Measurements from ENCODE around the gene ZNF624.
"Not testable (repeated sequence)": the region's sequence is repeated elsewhere in the genome, so short reads cannot be mapped to it uniquely, and the experiment has no call there.

Gene ZNF624

GRCh38 chr17:16653367-16654041, at the start of gene ZNF624:
Gene ZNF624 (minus strand): TSS chr17:16653850.
- no peak for TF ChIP-seq CTCF (IDR thresholded peaks at IDR 0.05; ENCODE audit: control insufficient read depth, insufficient read depth, low read depth, low read length, missing control alignments)
- DNase-seq (ENCODE audit: low read depth): peak; percentile 51
- peak within 1 kb of the TSS; percentile 83 for H3K4me3 ChIP-seq (ENCODE audit: control insufficient read depth, low read depth, low read length)

- DNase-seq (ENCODE audit: low read depth): not testable (repeated sequence)
These were observed 44.0 kb upstream of the ZNF624 start for GRCh38 chr17:16697603-16698002.

GRCh38 chr17:16690447-16690846, 36.8 kb upstream of the ZNF624 start:
- not testable (repeated sequence) for DNase-seq (ENCODE audit: low read depth); H3K4me3 ChIP-seq (ENCODE audit: control insufficient read depth, low read depth, low read length)

More at GRCh38 chr17:16697603-16698002, 44.0 kb upstream of the ZNF624 start:
- H3K4me3 ChIP-seq (ENCODE audit: control insufficient read depth, low read depth, low read length): not testable (repeated sequence)

GRCh38 chr17:16689731-16690281, 36.2 kb upstream of the ZNF624 start, which contains the start of gene CCDC144A:
Gene CCDC144A (plus strand): TSS chr17:16690241. CDS start chr17:16690401, 160 bp downstream.
- TF ChIP-seq CTCF (IDR thresholded peaks at IDR 0.05; ENCODE audit: control insufficient read depth, insufficient read depth, low read depth, low read length, missing control alignments): peak; percentile 22
- DNase-seq (ENCODE audit: low read depth): not testable (repeated sequence)

GRCh38 chr17:16687151-16687550, 33.5 kb upstream of the ZNF624 start:
- not testable (repeated sequence) for H3K4me3 ChIP-seq (ENCODE audit: control insufficient read depth, low read depth, low read length); DNase-seq (ENCODE audit: low read depth)

More at GRCh38 chr17:16689731-16690281, 36.2 kb upstream of the ZNF624 start, which contains the start of gene CCDC144A:
- H3K4me3 ChIP-seq (ENCODE audit: control insufficient read depth, low read depth, low read length): not testable (repeated sequence)

- H3K4me3 ChIP-seq (ENCODE audit: control insufficient read depth, low read depth, low read length); DNase-seq (ENCODE audit: low read depth): not testable (repeated sequence)
These were observed 32.4 kb upstream of the ZNF624 start for GRCh38 chr17:16686019-16686418.

GRCh38 chr17:16683290-16684138, 29.9 kb upstream of the ZNF624 start:
- not testable (repeated sequence) for DNase-seq (ENCODE audit: low read depth); H3K4me3 ChIP-seq (ENCODE audit: control insufficient read depth, low read depth, low read length)

GRCh38 chr17:16676676-16677268, 23.1 kb upstream of the ZNF624 start:
- no peak overlapping the region for H3K4me3 ChIP-seq (ENCODE audit: control insufficient read depth, low read depth, low read length)
- no peak for TF ChIP-seq CTCF (IDR thresholded peaks at IDR 0.05; ENCODE audit: control insufficient read depth, insufficient read depth, low read depth, low read length, missing control alignments)

GRCh38 chr17:16666907-16667636, 13.4 kb upstream of the ZNF624 start:
- not testable (repeated sequence) for DNase-seq (ENCODE audit: low read depth); H3K4me3 ChIP-seq (ENCODE audit: control insufficient read depth, low read depth, low read length)

More at GRCh38 chr17:16676676-16677268, 23.1 kb upstream of the ZNF624 start:
- DNase-seq (ENCODE audit: low read depth): no peak

- not testable (repeated sequence) for H3K4me3 ChIP-seq (ENCODE audit: control insufficient read depth, low read depth, low read length); DNase-seq (ENCODE audit: low read depth)
These were observed 12.9 kb upstream of the ZNF624 start for GRCh38 chr17:16666553-16666906.
